ENCODE data around the gene C3.
"Not testable (repeated sequence)": the region's sequence is repeated elsewhere in the genome, so short reads cannot be mapped to it uniquely, and the experiment has no call there.

The C3 gene

GRCh38 chr19:6654347-6655310, 65.8 kb downstream of the C3 start:
- TF ChIP-seq ZFX (IDR thresholded peaks at IDR 0.05; ENCODE audit: borderline replicate concordance) = no peak
- TF ChIP-seq CTCF (IDR thresholded peaks at IDR 0.05) = no peak
- H3K27ac ChIP-seq = no peak overlapping the region

DNA sequence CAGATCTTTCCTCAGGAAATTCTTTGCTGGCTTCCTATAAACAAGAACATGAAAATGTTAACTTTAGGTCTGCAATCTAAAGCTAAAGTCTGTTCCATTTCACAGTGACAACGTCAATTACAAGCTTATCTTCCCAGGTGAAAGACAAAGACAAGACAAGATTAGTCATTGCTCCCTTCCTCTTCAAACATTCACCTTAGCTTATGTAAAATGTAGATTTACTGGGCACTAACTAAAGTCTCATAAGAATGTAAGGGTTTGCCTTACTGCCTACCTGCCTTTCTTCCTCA, 67.7 kb downstream of the C3 start:
- TF ChIP-seq ZFX (IDR thresholded peaks at IDR 0.05; ENCODE audit: borderline replicate concordance) (no peak), CTCF (IDR thresholded peaks at IDR 0.05) (no peak)

GRCh38 chr19:6651965-6652804, 68.3 kb downstream of the C3 start:
- no peak overlapping the region for H3K27ac ChIP-seq
- TF ChIP-seq ZFX (IDR thresholded peaks at IDR 0.05; ENCODE audit: borderline replicate concordance) (no peak), CTCF (IDR thresholded peaks at IDR 0.05) (no peak)

More for the DNA sequence above, 67.7 kb downstream of the C3 start:
- H3K27ac ChIP-seq = no peak overlapping the region

GRCh38 chr19:6649185-6649584, 71.3 kb downstream of the C3 start:
- H3K27ac ChIP-seq = no peak overlapping the region
- no peak for TF ChIP-seq CTCF (IDR thresholded peaks at IDR 0.05)
- no peak for TF ChIP-seq ZFX (IDR thresholded peaks at IDR 0.05; ENCODE audit: borderline replicate concordance)

- TF ChIP-seq CTCF (IDR thresholded peaks at IDR 0.05) (no peak), ZFX (IDR thresholded peaks at IDR 0.05; ENCODE audit: borderline replicate concordance) (no peak)
- no peak overlapping the region for H3K27ac ChIP-seq
These were observed 72.2 kb downstream of the C3 start for GRCh38 chr19:6648141-6648715.

DNA sequence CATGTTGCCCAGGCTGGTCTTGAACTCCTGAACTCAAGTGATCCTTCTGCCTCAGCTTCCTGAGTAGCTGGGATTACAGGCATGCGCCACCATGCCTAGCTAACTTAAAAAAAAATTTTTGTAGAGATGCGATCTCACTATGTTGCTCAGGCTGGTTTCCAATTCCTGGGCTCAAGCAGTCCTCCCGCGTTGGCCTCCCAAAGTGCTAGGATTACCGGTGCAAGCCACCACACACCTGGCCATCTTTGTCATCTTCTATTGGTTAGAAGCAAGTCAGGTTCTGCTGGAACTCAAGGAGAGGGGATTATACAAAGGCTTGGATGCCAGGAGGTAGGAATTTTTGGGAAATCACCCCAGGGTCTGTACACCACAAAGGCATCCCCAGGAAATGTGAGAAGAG, 75.7 kb downstream of the C3 start:
- H3K27ac ChIP-seq = no peak overlapping the region
- TF ChIP-seq ZFX (IDR thresholded peaks at IDR 0.05; ENCODE audit: borderline replicate concordance) (no peak), CTCF (IDR thresholded peaks at IDR 0.05) (no peak)

GRCh38 chr19:6640333-6640732, 80.1 kb downstream of the C3 start:
- not testable (repeated sequence) for H3K27ac ChIP-seq

Data from 22Rv1 (cell line).